A673 (cell line): ENCODE data around the gene MAT2A. TPM values are rescaled to one million over a fixed set of nuclear protein-coding genes. Genes with fewer than 3 reads are reported as not detected.

Experiments
- Bru-seq: library from RNA; stranded (reverse); fragments of 400-500 nt; gene quantifications from one replicate; lab custom pipeline; 2021; lab: Mats Ljungman, UMichigan
- BruChase-seq, 2 experiments: library from RNA; stranded (reverse); fragments of 400-500 nt; gene quantifications; one replicate each; lab custom pipeline; 2021; lab: Mats Ljungman, UMichigan
- BruUV-seq: library from RNA; stranded (reverse); fragments of 400-500 nt; replicated peaks from 2 replicates; lab custom pipeline; 2021; lab: Mats Ljungman, UMichigan
- CTCF ChIA-PET: fragments of 300-600 bp; sonication (Branson Sonifier 250); formaldehyde crosslinking; loops from one replicate; lab custom pipeline; 2022; ENCODE audit warnings: antibody characterized with exemption; lab: Charles Lee
- POLR2A ChIA-PET: fragments of 300-600 bp; sonication (Branson Sonifier 250); formaldehyde crosslinking; loops from one replicate; lab custom pipeline; 2022; ENCODE audit warnings: antibody characterized with exemption; ENCODE audit not compliant: low non-redundant PET; lab: Charles Lee
- DNase-seq: peaks from one replicate; pipeline ENCODE4 v3.0.0-alpha.2; 2015; ENCODE audit warnings: low spot score
- H3K27ac ChIP-seq: fragments of 200-600 bp; sonication (generic); 2 replicates; pipeline ENCODE4 v1.5.1; 2016; ENCODE audit warnings: mixed run types, low read depth, mild to moderate bottlenecking, mixed read lengths, antibody characterized with exemption, low read length; ENCODE audit not compliant: poor library complexity, severe bottlenecking
- H3K27me3 ChIP-seq: fragments of 200-600 bp; sonication (generic); replicated peaks from 2 replicates; pipeline ENCODE4 v1.6.1; 2017; ENCODE audit warnings: mixed run types, low read depth, mild to moderate bottlenecking, mixed read lengths, antibody characterized with exemption, low read length; ENCODE audit not compliant: insufficient read depth, poor library complexity
- H3K36me3 ChIP-seq: fragments of 200-600 bp; sonication (generic); 2 replicates; pipeline ENCODE4 v1.6.1; 2016; ENCODE audit warnings: mixed run types, mild to moderate bottlenecking, mixed read lengths, antibody characterized with exemption, low read length; ENCODE audit not compliant: insufficient read depth, poor library complexity, severe bottlenecking
- H3K4me1 ChIP-seq: fragments of 200-600 bp; sonication (generic); 2 replicates; pipeline ENCODE4 v1.6.1; 2017; ENCODE audit warnings: mixed run types, mild to moderate bottlenecking, mixed read lengths, antibody characterized with exemption, low read length; ENCODE audit not compliant: insufficient read depth, poor library complexity, severe bottlenecking
- H3K4me3 ChIP-seq: fragments of 200-600 bp; sonication (generic); 2 replicates; pipeline ENCODE4 v1.5.1; 2016; ENCODE audit warnings: low read depth, mixed run types, mild to moderate bottlenecking, mixed read lengths, low read length; ENCODE audit not compliant: poor library complexity, severe bottlenecking
- H3K9me3 ChIP-seq: fragments of 200-600 bp; sonication (generic); 2 replicates; pipeline ENCODE4 v1.6.1; 2016; ENCODE audit warnings: mixed run types, low read depth, mild to moderate bottlenecking, mixed read lengths, antibody characterized with exemption, low read length; ENCODE audit not compliant: poor library complexity, severe bottlenecking
- CTCF ChIP-seq: fragments of 300-800, 200-600 bp; sonication (generic); conservative IDR thresholded peaks from 2 replicates; pipeline ENCODE4 v1.5.1; 2017; ENCODE audit warnings: low read depth, mild to moderate bottlenecking, antibody characterized with exemption, low read length, moderate library complexity, mixed read lengths
- EZH2 ChIP-seq: fragments of 200-600 bp; sonication (generic); IDR thresholded peaks from 2 replicates; pipeline ENCODE4 v1.6.1; 2017; ENCODE audit warnings: borderline replicate concordance, low read depth, mild to moderate bottlenecking, mixed read lengths, antibody characterized with exemption, low read length; ENCODE audit not compliant: poor library complexity, severe bottlenecking
- intact Hi-C: fragments of 100-400 bp; cut with micrococcal nuclease; formaldehyde crosslinking; loops from one replicate; pipeline ENCODE4 v1.10.0; 2022; ENCODE audit not compliant: unreplicated experiment
- long read RNA-seq: library from polyadenylated mRNA; stranded (forward); transcript quantifications from one replicate; pipeline ENCODE4 v2.0.0, GENCODE V29; 2022
- total RNA-seq: library from RNA; stranded (reverse); gene quantifications from 2 replicates; pipeline ENCODE4 v1.2.3, GENCODE V29; 2021

MAT2A gene
- total RNA-seq (355 and 408 TPM in 2 replicates), Bru-seq, nascent RNA (percentile 100 among the genes with signal in this experiment), BruChase-seq, experiment 1, labeled RNA remaining after a 2-hour chase (percentile 100 among the genes with signal in this experiment), BruChase-seq, experiment 2, labeled RNA remaining after a 6-hour chase (percentile 98 among the genes with signal in this experiment)
- long read RNA-seq, transcript MAT2A-201 (9 exons, 2,819 nt) = major isoform, 57 of 135 reads
- long read RNA-seq, partial matches to known transcripts = 45 of 135 reads
- long read RNA-seq, other reads (novel, unspliced or antisense) = 33 of 135 reads

- peak within 1 kb of the TSS; percentile 99 for H3K27ac ChIP-seq
- BruUV-seq = no TSS peak
Observed at GRCh38 chr2:85538507-85539360, at the start of gene MAT2A. TSS of gene MAT2A (plus strand) at chr2:85539168. CDS start at chr2:85539288, 120 bp downstream.

GRCh38 chr2:85490861-85491755 is 47.9 kb upstream of the MAT2A start:
- TF ChIP-seq CTCF = no peak
- no peak for TF ChIP-seq EZH2
- no peaks in the 10 kb centered on the region for H3K27me3 ChIP-seq
- H3K36me3 ChIP-seq = no peaks in the 10 kb centered on the region
- no peak overlapping the region for H3K4me3 ChIP-seq
- POLR2A ChIA-PET = no interaction called here
- BruUV-seq = no TSS peak
- CTCF ChIA-PET = no interaction called here
- H3K4me1 ChIP-seq = no peaks in the 10 kb centered on the region
- no peaks in the 10 kb centered on the region for H3K9me3 ChIP-seq
- DNase-seq = no peak
- intact Hi-C loops = no loop called here
- H3K27ac ChIP-seq = no peak overlapping the region

More at GRCh38 chr2:85538507-85539360, at the start of gene MAT2A:
- ChIA-PET CTCF (interaction anchor here (0.8 to 1.2 kb wide), 2 partner anchors 13 to 124 kb away, joined by 3 to 5 read pairs; no protein-coding TSS in a partner anchor), POLR2A (interaction anchor here (0.5 to 1.1 kb wide), 16 partner anchors 10 to 451 kb away, joined by 3 to 17 read pairs (median 4); partner anchors contain the start of genes ELMOD3 and RETSAT)
- peak within 1 kb of the TSS; percentile 93 for H3K4me3 ChIP-seq
- DNase-seq = peak; percentile 95
- no peaks in the 10 kb centered on the region for H3K27me3 ChIP-seq
- H3K4me1 ChIP-seq = peaks cover 36% of the 10 kb centered on the region
- TF ChIP-seq CTCF (peak; percentile 74), EZH2 (no peak)
- H3K9me3 ChIP-seq = no peaks in the 10 kb centered on the region
- peaks cover 38% of the 10 kb centered on the region for H3K36me3 ChIP-seq
- intact Hi-C loops = no loop called here

- Histone ChIP-seq H3K9me3 (no peaks in the 10 kb centered on the region), H3K27me3 (no peaks in the 10 kb centered on the region), H3K27ac (no peak overlapping the region), H3K4me3 (no peak overlapping the region), H3K4me1 (peaks cover 4% of the 10 kb centered on the region), H3K36me3 (no peaks in the 10 kb centered on the region)
- BruUV-seq = no TSS peak
- POLR2A ChIA-PET = no interaction called here
- intact Hi-C loops = no loop called here
- no peak for TF ChIP-seq EZH2
- no peak for TF ChIP-seq CTCF
- CTCF ChIA-PET = no interaction called here
- DNase-seq = no peak
Observed at GRCh38 chr2:85496436-85496835, 42.5 kb upstream of the MAT2A start.
